Keratinocyte (primary cell): ENCODE measurements around the gene SCGB1D1.

Experiments
- CTCF ChIP-seq, 3 experiments: IDR thresholded peaks in 1 of 3; conservative IDR thresholded peaks in 1 of 3; optimal IDR thresholded peaks in 1 of 3; 2 replicates in 2 of 3; 3 replicates in 1 of 3; pipeline versions ENCODE3 to v1.5.1; 2011; ENCODE audit warnings: low read length in 3 of 3, mild to moderate bottlenecking in 3 of 3, moderate library complexity in 2 of 3, control low read depth in 1 of 3, inconsistent platforms in 1 of 3; ENCODE audit not compliant: insufficient read depth in 2 of 3; ENCODE audit errors: extremely low read depth in 1 of 3
- EZH2 ChIP-seq: IDR thresholded peaks from one replicate; pipeline ENCODE4 v1.6.1; 2012; ENCODE audit warnings: inconsistent platforms, mild to moderate bottlenecking, low read length, moderate library complexity

- TF ChIP-seq CTCF (optimal IDR thresholded peaks at IDR 0.05 in 1 of 3, IDR thresholded peaks at IDR 0.05 in 1 of 3, conservative IDR thresholded peaks at IDR 0.05 in 1 of 3; ENCODE audit: extremely low read depth in 1 of 3, insufficient read depth in 2 of 3, low read length in 3 of 3) (no peak), EZH2 (no peak)
Measured at GRCh38 chr11:62202910-62203309, 12.9 kb downstream of the SCGB1D1 start.
